NOMO-1 (cell line): ENCODE data around the gene MYF5.
"Not testable (repeated sequence)": the region's sequence is repeated elsewhere in the genome, so short reads cannot be mapped to it uniquely, and the experiment has no call there.

Experiments
- DNase-seq, 2 experiments: peaks; one replicate each; lab custom pipeline; 2025; ENCODE audit not compliant: unreplicated experiment in 2 of 2; lab: John Stamatoyannopoulos, UW

Gene MYF5

GRCh38 chr12:80716696-80717469 lies at the start of gene MYF5:
Gene MYF5, plus strand, starts transcription at chr12:80716912. Its CDS starts 152 bp downstream, at chr12:80717064.
- DNase-seq: no peak

GRCh38 chr12:80670214-80670613 lies 46.5 kb upstream of the MYF5 start:
- no peak for DNase-seq

- not testable (repeated sequence) for DNase-seq
Observed at GRCh38 chr12:80676042-80676636, 40.6 kb upstream of the MYF5 start.

GRCh38 chr12:80676856-80677255 lies 39.9 kb upstream of the MYF5 start:
- DNase-seq: no peak

GRCh38 chr12:80677994-80678393 lies 38.7 kb upstream of the MYF5 start:
- DNase-seq: no peak

GRCh38 chr12:80679346-80680131 lies 37.2 kb upstream of the MYF5 start:
- no peak for DNase-seq

- DNase-seq: no peak
Observed at GRCh38 chr12:80681287-80681686, 35.4 kb upstream of the MYF5 start.

- no peak for DNase-seq
Observed at GRCh38 chr12:80681786-80682185, 34.9 kb upstream of the MYF5 start.

GRCh38 chr12:80684077-80684495 lies 32.6 kb upstream of the MYF5 start:
- DNase-seq: no peak

- no peak for DNase-seq
Observed at GRCh38 chr12:80690090-80690489, 26.6 kb upstream of the MYF5 start.

GRCh38 chr12:80690513-80690912 lies 26.2 kb upstream of the MYF5 start:
- DNase-seq: no peak

- no peak for DNase-seq
Observed at GRCh38 chr12:80692114-80692513, 24.6 kb upstream of the MYF5 start.

- DNase-seq: no peak
Observed at GRCh38 chr12:80697270-80697887, 19.3 kb upstream of the MYF5 start.

GRCh38 chr12:80698256-80698655 lies 18.5 kb upstream of the MYF5 start:
- DNase-seq: no peak

GRCh38 chr12:80698847-80699542 lies 17.7 kb upstream of the MYF5 start:
- DNase-seq: peak in 1 of 2 experiments; percentile 15

GRCh38 chr12:80700327-80700726 lies 16.4 kb upstream of the MYF5 start:
- no peak for DNase-seq

- no peak for DNase-seq
Observed at GRCh38 chr12:80701388-80701787, 15.3 kb upstream of the MYF5 start.

GRCh38 chr12:80702889-80703805 lies 13.6 kb upstream of the MYF5 start:
- peak in 1 of 2 experiments; percentile 29 for DNase-seq

GRCh38 chr12:80704420-80704819 lies 12.3 kb upstream of the MYF5 start:
- no peak for DNase-seq
